DND-41 (cell line): ENCODE measurements around the gene IGSF9B.

Experiments
- ATAC-seq: fragments of 200-7000 bp; cut with Tn5 transposase; 3 replicates; pipeline ENCODE4 v1.9.1; 2021; ENCODE audit warnings: low read depth; ENCODE audit not compliant: insufficient read depth
- DNase-seq: peaks from one replicate; pipeline ENCODE4 v3.0.0-alpha.2; 2020
- H2AFZ ChIP-seq: 2 replicates; pipeline ENCODE4 v1.6.0; 2012; ENCODE audit warnings: low read depth, low read length
- H3K27ac ChIP-seq: 2 replicates; pipeline ENCODE4 v1.5.1; 2012; ENCODE audit warnings: low read length, inconsistent platforms
- H3K27me3 ChIP-seq: fragments of 200-600 bp; sonication (generic); 2 replicates; pipeline ENCODE4 v1.6.0; 2012; ENCODE audit warnings: low read length, mild to moderate bottlenecking, inconsistent platforms; ENCODE audit not compliant: insufficient read depth, poor library complexity
- H3K36me3 ChIP-seq: 2 replicates; pipeline ENCODE4 v1.5.1; 2012; ENCODE audit warnings: low read length, inconsistent platforms; ENCODE audit not compliant: insufficient read depth
- H3K4me1 ChIP-seq: 2 replicates; pipeline ENCODE4 v1.5.1; 2012; ENCODE audit warnings: mild to moderate bottlenecking, low read length; ENCODE audit not compliant: insufficient read depth
- H3K4me2 ChIP-seq: 2 replicates; pipeline ENCODE4 v1.6.0; 2012; ENCODE audit warnings: mild to moderate bottlenecking, moderate library complexity, low read length, inconsistent platforms; ENCODE audit not compliant: insufficient read depth
- H3K4me3 ChIP-seq, 2 experiments: fragments of 200-600 bp in 1 of 2; shearing (Covaris generic) in 1 of 2; 2 replicates each; pipeline ENCODE4 v1.5.1; 2012 to 2016; ENCODE audit warnings: inconsistent platforms in 2 of 2, low read length in 2 of 2, mild to moderate bottlenecking in 2 of 2, low read depth in 1 of 2, moderate library complexity in 1 of 2
- H3K79me2 ChIP-seq: 2 replicates; pipeline ENCODE4 v1.6.0; 2012; ENCODE audit warnings: low read length, inconsistent platforms; ENCODE audit not compliant: insufficient read depth
- H3K9ac ChIP-seq: 2 replicates; pipeline ENCODE4 v1.6.0; 2012; ENCODE audit warnings: low read depth, mild to moderate bottlenecking, inconsistent platforms, low read length, moderate library complexity
- H3K9me3 ChIP-seq: 2 replicates; pipeline ENCODE4 v1.5.1; 2012; ENCODE audit warnings: low read length, moderate library complexity, mild to moderate bottlenecking, inconsistent platforms; ENCODE audit not compliant: insufficient read depth, severe bottlenecking
- H4K20me1 ChIP-seq: 2 replicates; pipeline ENCODE4 v1.6.0; 2012; ENCODE audit warnings: low read length; ENCODE audit not compliant: insufficient read depth
- CTCF ChIP-seq: IDR thresholded peaks from 2 replicates; pipeline ENCODE4 v1.5.1; 2012; ENCODE audit warnings: borderline replicate concordance, low read length, moderate library complexity, mild to moderate bottlenecking; ENCODE audit not compliant: poor library complexity, severe bottlenecking; ENCODE audit errors: extremely low read depth
- EZH2 ChIP-seq: IDR thresholded peaks from 3 replicates; pipeline ENCODE4 v1.6.1; 2012; ENCODE audit warnings: borderline replicate concordance, low read depth, mild to moderate bottlenecking, moderate library complexity, low read length, inconsistent platforms; ENCODE audit not compliant: severe bottlenecking

IGSF9B gene

GRCh38 chr11:133977067-133977677 is 20.4 kb upstream of the IGSF9B start:
- Histone ChIP-seq H3K9ac (no peak overlapping the region), H4K20me1 (no peaks in the 10 kb centered on the region), H3K4me1 (no peaks in the 10 kb centered on the region), H3K36me3 (no peaks in the 10 kb centered on the region), H3K4me2 (no peak overlapping the region), H3K4me3 (no peak overlapping the region), H3K27me3 (peaks cover 13% of the 10 kb centered on the region), H3K79me2 (no peaks in the 10 kb centered on the region), H3K27ac (no peak overlapping the region), H2AFZ (no peak overlapping the region), H3K9me3 (no peaks in the 10 kb centered on the region)
- no peak for TF ChIP-seq CTCF
- no peak for TF ChIP-seq EZH2
- DNase-seq (no peak), ATAC-seq (no peak)

- H3K4me3 ChIP-seq, result no peak overlapping the region
- no peak for ATAC-seq
- no peaks in the 10 kb centered on the region for H3K36me3 ChIP-seq
- no peak for DNase-seq
- H3K79me2 ChIP-seq, result no peaks in the 10 kb centered on the region
- H3K4me2 ChIP-seq, result no peak overlapping the region
- H4K20me1 ChIP-seq, result no peaks in the 10 kb centered on the region
- no peak overlapping the region for H3K27ac ChIP-seq
- no peak overlapping the region for H3K9ac ChIP-seq
- no peaks in the 10 kb centered on the region for H3K9me3 ChIP-seq
- no peak for TF ChIP-seq EZH2
- no peak for TF ChIP-seq CTCF
- H3K27me3 ChIP-seq, result peaks cover 5% of the 10 kb centered on the region
- no peak overlapping the region for H2AFZ ChIP-seq
- H3K4me1 ChIP-seq, result no peaks in the 10 kb centered on the region
Measured at GRCh38 chr11:133975488-133975849, 18.7 kb upstream of the IGSF9B start.

- Histone ChIP-seq H4K20me1 (no peaks in the 10 kb centered on the region), H3K4me1 (no peaks in the 10 kb centered on the region), H3K36me3 (no peaks in the 10 kb centered on the region), H3K4me2 (no peak overlapping the region), H3K27ac (no peak overlapping the region), H2AFZ (no peak overlapping the region), H3K4me3 (no peak overlapping the region), H3K79me2 (no peaks in the 10 kb centered on the region), H3K9me3 (no peaks in the 10 kb centered on the region), H3K9ac (no peak overlapping the region), H3K27me3 (peaks cover 7% of the 10 kb centered on the region)
- DNase-seq, result no peak
- no peak for TF ChIP-seq EZH2
- TF ChIP-seq CTCF, result no peak
- no peak for ATAC-seq
Measured at GRCh38 chr11:133974836-133975487, 18.2 kb upstream of the IGSF9B start.

GRCh38 chr11:133971881-133972280 is 15.1 kb upstream of the IGSF9B start:
- no peak for ATAC-seq
- H2AFZ ChIP-seq, result no peak overlapping the region
- no peaks in the 10 kb centered on the region for H3K79me2 ChIP-seq
- H3K4me1 ChIP-seq, result no peaks in the 10 kb centered on the region
- no peak overlapping the region for H3K9ac ChIP-seq
- H3K27me3 ChIP-seq, result peaks cover 10% of the 10 kb centered on the region
- H3K27ac ChIP-seq, result no peak overlapping the region
- no peak for TF ChIP-seq CTCF
- TF ChIP-seq EZH2, result no peak
- no peak overlapping the region for H3K4me2 ChIP-seq
- H4K20me1 ChIP-seq, result peaks cover 1% of the 10 kb centered on the region; the same call in 1 of the 2 replicates
- no peak for DNase-seq
- H3K36me3 ChIP-seq, result no peaks in the 10 kb centered on the region
- no peaks in the 10 kb centered on the region for H3K9me3 ChIP-seq
- H3K4me3 ChIP-seq, result no peak overlapping the region
